Endometrial microvascular endothelial cells (primary cell): ENCODE measurements around the gene MUC22. TPM values are rescaled to one million over a fixed set of nuclear protein-coding genes. Genes with fewer than 3 reads are reported as not detected.
"Not testable (repeated sequence)": the region's sequence is repeated elsewhere in the genome, so short reads cannot be mapped to it uniquely, and the experiment has no call there.

Source experiments
- in situ Hi-C: cut with HindIII; loops from 2 replicates; pipeline ENCODE4 v1.10.0; 2017; ENCODE audit warnings: low sequenced_read_pairs, low pct_unique_long_range_greater_than_20kb; ENCODE audit errors: inconsistent ontology term
- total RNA-seq: library from RNA; depleted of rRNA; stranded (reverse); fragments of >200 nt; gene quantifications from one replicate; pipeline ENCODE4 v1.2.3, GENCODE V29; 2015; ENCODE audit errors: inconsistent ontology term

The MUC22 gene
- not detected for total RNA-seq

GRCh38 chr6:31010393-31011060 lies at the start of gene MUC22:
MUC22 (plus strand) TSS chr6:31010474; CDS start chr6:31010707, 233 bp downstream.
- in situ Hi-C loops = no loop called here

- in situ Hi-C loops = no loop called here
These were observed 49.2 kb upstream of the MUC22 start for GRCh38 chr6:30960907-30961673.

- in situ Hi-C loops = no loop called here
These were observed 47.6 kb upstream of the MUC22 start for GRCh38 chr6:30962716-30963115.

GRCh38 chr6:30963641-30964040 lies 46.6 kb upstream of the MUC22 start:
- in situ Hi-C loops = no loop called here

GRCh38 chr6:30964075-30964474 lies 46.2 kb upstream of the MUC22 start:
- in situ Hi-C loops = no loop called here

GRCh38 chr6:30965140-30965601 lies 45.1 kb upstream of the MUC22 start:
- in situ Hi-C loops = no loop called here

- in situ Hi-C loops = no loop called here
These were observed 44.1 kb upstream of the MUC22 start for GRCh38 chr6:30966154-30966553.

- in situ Hi-C loops = not testable (repeated sequence)
These were observed 41.1 kb upstream of the MUC22 start for GRCh38 chr6:30969171-30969570.

GRCh38 chr6:30970946-30971345 lies 39.3 kb upstream of the MUC22 start:
- in situ Hi-C loops = no loop called here

GRCh38 chr6:30972816-30973215 lies 37.5 kb upstream of the MUC22 start:
- in situ Hi-C loops = no loop called here

- in situ Hi-C loops = no loop called here
These were observed 35.6 kb upstream of the MUC22 start for GRCh38 chr6:30974490-30975252.

- in situ Hi-C loops = no loop called here
These were observed 31.1 kb upstream of the MUC22 start for GRCh38 chr6:30979141-30979540.

- in situ Hi-C loops = no loop called here
These were observed 30.6 kb upstream of the MUC22 start for GRCh38 chr6:30979690-30980089.

GRCh38 chr6:30981942-30982772 lies 28.1 kb upstream of the MUC22 start:
- in situ Hi-C loops = no loop called here

- in situ Hi-C loops = no loop called here
These were observed 26.8 kb upstream of the MUC22 start, which contains the start of gene MUC21 for GRCh38 chr6:30983439-30983838. MUC21 (plus strand) TSS chr6:30983718; CDS start chr6:30983959, 241 bp downstream.

GRCh38 chr6:30985490-30985889 lies 24.8 kb upstream of the MUC22 start:
- in situ Hi-C loops = no loop called here

- in situ Hi-C loops = no loop called here
These were observed 23.0 kb upstream of the MUC22 start for GRCh38 chr6:30987304-30987703.

GRCh38 chr6:30988209-30988825 lies 22.0 kb upstream of the MUC22 start:
- in situ Hi-C loops = no loop called here
